LNCaP clone FGC (cell line): ENCODE results near the gene SERGEF.
"Not testable (repeated sequence)": the region's sequence is repeated elsewhere in the genome, so short reads cannot be mapped to it uniquely, and the experiment has no call there.

Experiments
- DNase-seq: peaks from one replicate; pipeline ENCODE4 v3.0.0-alpha.2; 2011; ENCODE audit warnings: low read depth
- H3K4me3 ChIP-seq: 2 replicates; pipeline ENCODE4 v1.5.1; 2011; ENCODE audit warnings: mild to moderate bottlenecking, low read depth, low read length, control low read depth
- CTCF ChIP-seq: IDR thresholded peaks from 2 replicates; pipeline ENCODE4 v1.5.1; 2012; ENCODE audit warnings: mild to moderate bottlenecking; ENCODE audit not compliant: control insufficient read depth, insufficient read depth; ENCODE audit errors: extremely low read depth

Gene SERGEF

DNA sequence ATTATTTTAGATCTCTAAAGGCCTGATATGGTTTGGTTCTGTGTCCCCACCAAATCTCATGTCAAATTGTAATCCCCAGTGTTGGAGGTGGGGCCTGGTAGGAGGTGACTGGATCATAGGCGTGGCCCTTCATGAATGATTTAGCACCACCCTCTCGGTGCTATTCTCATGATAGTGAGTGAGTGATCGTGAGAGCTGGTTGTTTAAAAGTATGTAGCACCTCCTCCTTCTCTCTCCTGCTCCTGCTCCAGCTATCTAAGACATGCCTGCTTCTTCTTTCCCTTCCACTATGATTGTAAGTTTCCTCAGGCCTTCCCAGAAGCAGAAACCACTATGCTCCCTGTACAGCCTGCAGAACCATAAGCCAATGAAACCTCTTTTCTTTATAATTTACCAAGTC, 114.1 kb downstream of the SERGEF start:
- no peak for TF ChIP-seq CTCF
- no peak for DNase-seq
- no peak overlapping the region for H3K4me3 ChIP-seq

- TF ChIP-seq CTCF = no peak
- DNase-seq = no peak
- H3K4me3 ChIP-seq = no peak overlapping the region
These were observed 114.8 kb downstream of the SERGEF start for GRCh38 chr11:17898071-17898470.

GRCh38 chr11:17897495-17897894, 115.4 kb downstream of the SERGEF start:
- TF ChIP-seq CTCF = no peak
- no peak for DNase-seq
- H3K4me3 ChIP-seq = no peak overlapping the region

- not testable (repeated sequence) for H3K4me3 ChIP-seq, DNase-seq
These were observed 116.2 kb downstream of the SERGEF start for GRCh38 chr11:17896496-17897151.

DNA sequence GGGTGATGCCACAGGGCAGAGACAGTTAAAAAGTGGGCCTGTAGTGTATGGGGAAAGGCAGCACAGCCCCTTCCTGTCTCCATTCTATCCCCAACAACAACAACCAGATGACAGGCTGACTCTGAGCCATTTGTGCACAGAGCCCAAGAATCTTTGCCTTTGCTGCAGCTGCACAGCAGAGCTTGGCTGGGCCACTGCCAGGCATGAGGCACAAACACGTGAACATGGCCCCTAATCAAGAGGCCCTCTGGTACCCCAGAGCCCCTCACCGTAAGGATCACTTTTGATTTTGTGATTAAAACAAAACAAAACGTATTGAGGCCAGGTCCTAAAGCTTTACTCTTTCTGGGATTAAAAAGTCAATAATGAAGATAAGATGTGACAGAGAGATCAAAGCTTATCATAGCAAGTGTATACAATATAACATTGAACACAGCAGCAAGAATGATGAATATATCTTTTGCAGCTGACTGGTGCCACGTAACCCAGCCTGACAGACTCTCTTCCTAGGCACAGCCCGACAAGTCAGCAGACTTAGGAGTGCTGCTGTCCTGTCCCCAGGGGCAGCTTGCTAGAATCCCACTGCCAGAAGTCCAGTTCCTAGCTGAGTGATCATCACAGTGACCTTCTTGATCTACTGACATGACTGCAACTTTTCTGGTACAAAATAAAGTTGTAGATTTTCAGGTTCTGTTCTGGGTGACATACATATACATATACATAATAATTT, 117.8 kb downstream of the SERGEF start:
- TF ChIP-seq CTCF = no peak
- no peak for DNase-seq
- no peak overlapping the region for H3K4me3 ChIP-seq

DNA sequence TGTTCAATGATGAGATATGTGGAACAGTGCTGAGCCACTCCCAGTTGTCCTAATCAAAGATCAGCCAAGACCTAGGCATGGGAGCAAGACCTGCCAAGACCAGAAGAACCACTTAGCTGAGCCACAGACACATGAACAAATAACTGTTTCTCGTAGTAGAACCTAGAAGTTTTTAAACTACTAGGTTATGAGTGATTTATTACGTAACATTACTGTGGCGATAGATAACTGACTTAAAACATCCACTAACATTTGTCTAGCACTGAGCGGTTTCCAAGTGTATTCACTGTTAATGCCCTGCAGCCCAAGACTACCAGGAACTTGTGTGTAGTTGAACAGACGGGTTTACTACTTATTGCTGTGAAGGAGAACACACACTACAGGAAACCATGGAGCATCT, 120.4 kb downstream of the SERGEF start:
- DNase-seq = no peak
- no peak for TF ChIP-seq CTCF
- H3K4me3 ChIP-seq = no peak overlapping the region

DNA sequence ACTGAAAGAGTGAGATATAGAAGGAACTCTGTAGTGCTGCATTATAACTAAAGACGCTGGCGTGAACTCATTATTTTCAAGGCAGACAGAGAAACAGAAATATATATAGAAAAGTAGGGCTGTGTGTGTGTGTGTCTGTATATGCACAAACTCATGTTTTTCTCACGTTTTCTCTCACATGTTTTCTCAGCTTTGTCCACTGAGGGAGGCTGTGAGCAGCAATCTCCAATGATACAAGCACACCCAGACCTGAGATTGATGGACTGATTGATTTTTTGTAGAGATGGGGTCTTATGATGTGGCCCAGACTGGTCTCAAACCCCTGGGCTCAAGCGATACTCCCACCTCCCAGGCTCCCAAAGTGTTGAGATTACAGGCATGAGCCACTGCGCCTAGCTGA, 122.5 kb downstream of the SERGEF start:
- DNase-seq = no peak
- H3K4me3 ChIP-seq = no peak overlapping the region
- TF ChIP-seq CTCF = no peak
